ENCODE data around the gene ERC1. TPM values are rescaled to one million over a fixed set of nuclear protein-coding genes. Genes with fewer than 3 reads are reported as not detected.
"Not testable (repeated sequence)": the region's sequence is repeated elsewhere in the genome, so short reads cannot be mapped to it uniquely, and the experiment has no call there.

ERC1 gene
- total RNA-seq, 1 donor from 2014 or later, result 40.1 TPM

- DNase-seq, result no peak
Measured at GRCh38 chr12:1290716-1291115, 299.7 kb downstream of the ERC1 start.

- peak; percentile 95 for DNase-seq
Measured at GRCh38 chr12:1291601-1292332, 300.7 kb downstream of the ERC1 start.

GRCh38 chr12:1293901-1294300 lies 302.9 kb downstream of the ERC1 start:
- DNase-seq, result peak; percentile 53

- DNase-seq, result no peak
Measured at GRCh38 chr12:1297206-1297605, 306.2 kb downstream of the ERC1 start.

GRCh38 chr12:1297639-1298175 lies 306.7 kb downstream of the ERC1 start:
- no peak for DNase-seq

- no peak for DNase-seq
Measured at GRCh38 chr12:1300460-1300859, 309.4 kb downstream of the ERC1 start.

GRCh38 chr12:1302201-1302870 lies 311.3 kb downstream of the ERC1 start:
- DNase-seq, result no peak

- DNase-seq, result no peak
Measured at GRCh38 chr12:1305063-1305434, 314.0 kb downstream of the ERC1 start.

GRCh38 chr12:1305791-1306500 lies 314.9 kb downstream of the ERC1 start:
- no peak for DNase-seq

- DNase-seq, result no peak
Measured at GRCh38 chr12:1306817-1307216, 315.8 kb downstream of the ERC1 start.

- no peak for DNase-seq
Measured at GRCh38 chr12:1307796-1308195, 316.8 kb downstream of the ERC1 start.

- no peak for DNase-seq
Measured at GRCh38 chr12:1309613-1310012, 318.6 kb downstream of the ERC1 start.

GRCh38 chr12:1310653-1311052 lies 319.6 kb downstream of the ERC1 start:
- DNase-seq, result no peak

GRCh38 chr12:1311145-1311544 lies 320.1 kb downstream of the ERC1 start:
- DNase-seq, result no peak

GRCh38 chr12:1313906-1314305 lies 322.9 kb downstream of the ERC1 start:
- no peak for DNase-seq

- no peak for DNase-seq
Measured at GRCh38 chr12:1314523-1314922, 323.5 kb downstream of the ERC1 start.

GRCh38 chr12:1316991-1317390 lies 326.0 kb downstream of the ERC1 start:
- not testable (repeated sequence) for DNase-seq

GRCh38 chr12:1318327-1319031 lies 327.5 kb downstream of the ERC1 start:
- peak; percentile 73 for DNase-seq

GRCh38 chr12:1319212-1319611 lies 328.2 kb downstream of the ERC1 start:
- DNase-seq, result no peak

- no peak for DNase-seq
Measured at GRCh38 chr12:1320021-1320420, 329.0 kb downstream of the ERC1 start.

- no peak for DNase-seq
Measured at GRCh38 chr12:1322821-1323220, 331.8 kb downstream of the ERC1 start.

GRCh38 chr12:1324099-1324498 lies 333.1 kb downstream of the ERC1 start:
- no peak for DNase-seq

All from skin of body (tissue), 2 donors.